Femur (tissue), 1 donor: Measurements from ENCODE around the gene ZNF584.
"Not testable (repeated sequence)": the region's sequence is repeated elsewhere in the genome, so short reads cannot be mapped to it uniquely, and the experiment has no call there.

Experiments
- DNase-seq: peaks from one replicate; pipeline ENCODE4 v3.0.0-alpha.2; 2017

The ZNF584 gene

DNA sequence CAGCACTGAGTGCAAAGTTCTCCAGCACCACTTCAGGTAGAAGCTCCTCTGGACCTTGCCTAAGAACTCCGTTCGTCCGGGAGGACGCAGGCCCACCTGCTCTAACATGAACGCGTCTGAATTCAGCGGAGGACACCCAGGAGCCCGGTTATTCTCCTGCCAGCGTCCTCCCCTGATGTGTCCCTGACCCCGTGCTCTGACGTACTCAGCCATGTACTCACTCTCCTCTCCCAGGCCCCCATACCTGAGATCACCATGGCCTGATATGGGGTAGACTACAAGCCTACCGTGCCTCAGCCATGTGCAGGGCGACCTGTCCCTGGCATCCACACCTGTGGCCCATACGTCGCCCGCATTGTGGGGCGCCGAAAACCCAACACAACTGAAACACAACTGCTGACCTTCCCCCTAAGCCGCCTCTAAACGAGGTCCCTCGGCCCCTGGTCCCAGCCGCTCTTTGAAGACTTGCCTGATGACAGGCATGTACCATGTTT, 744 bp upstream of the ZNF584 start:
- peak; percentile 29 for DNase-seq

- DNase-seq = peak; percentile 49
Observed at GRCh38 chr19:58409010-58409790, 751 bp downstream of the ZNF584 start.

DNA sequence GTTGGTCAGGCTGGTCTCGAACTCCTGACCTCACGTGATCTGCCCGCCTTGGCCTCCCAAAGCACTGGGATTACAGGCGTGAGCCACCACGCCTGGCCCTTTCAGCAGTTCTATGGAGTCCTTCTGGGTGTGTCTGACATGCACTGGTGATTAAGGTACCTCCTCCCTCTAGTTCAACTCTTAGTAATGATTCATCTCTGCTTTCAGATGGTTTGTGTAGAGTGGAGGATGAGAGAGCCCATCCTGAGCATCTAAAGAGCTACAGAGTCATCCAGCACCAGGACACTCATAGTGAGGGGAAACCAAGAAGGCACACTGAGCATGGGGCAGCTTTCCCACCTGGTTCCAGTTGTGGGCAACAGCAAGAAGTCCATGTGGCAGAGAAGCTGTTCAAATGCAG, 8.2 kb downstream of the ZNF584 start:
- no peak for DNase-seq

- no peak for DNase-seq
Observed at GRCh38 chr19:58417071-58417470, 8.6 kb downstream of the ZNF584 start.

GRCh38 chr19:58428617-58429016, 20.2 kb downstream of the ZNF584 start:
- DNase-seq = no peak

DNA sequence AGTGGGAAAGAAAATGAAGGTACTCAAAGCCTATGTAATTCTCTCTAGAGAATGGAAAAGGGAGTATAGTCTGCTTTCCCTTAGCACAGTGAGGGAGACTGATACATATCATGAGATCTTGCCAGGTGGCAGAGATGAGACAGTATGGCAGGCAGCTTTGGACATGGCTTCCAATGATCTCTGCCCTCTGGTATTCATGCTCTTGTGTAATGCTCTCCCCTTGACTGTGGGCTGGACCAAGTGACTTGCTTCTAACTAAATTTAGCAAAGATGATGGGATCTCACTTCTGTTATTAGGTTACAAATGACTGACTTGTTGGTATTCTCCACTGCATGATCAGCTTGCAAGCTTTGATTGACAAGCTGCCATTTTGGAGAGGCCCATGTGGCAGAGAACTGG, 21.3 kb downstream of the ZNF584 start:
- DNase-seq = no peak

GRCh38 chr19:58434217-58434616, 25.8 kb downstream of the ZNF584 start:
- DNase-seq = no peak

- peak; percentile 99 for DNase-seq
Observed at GRCh38 chr19:58439576-58440554, 31.4 kb downstream of the ZNF584 start, which contains the start of gene ZNF132. ZNF132 (minus strand) TSS chr19:58440153; CDS start chr19:58439821, 332 bp downstream.

DNA sequence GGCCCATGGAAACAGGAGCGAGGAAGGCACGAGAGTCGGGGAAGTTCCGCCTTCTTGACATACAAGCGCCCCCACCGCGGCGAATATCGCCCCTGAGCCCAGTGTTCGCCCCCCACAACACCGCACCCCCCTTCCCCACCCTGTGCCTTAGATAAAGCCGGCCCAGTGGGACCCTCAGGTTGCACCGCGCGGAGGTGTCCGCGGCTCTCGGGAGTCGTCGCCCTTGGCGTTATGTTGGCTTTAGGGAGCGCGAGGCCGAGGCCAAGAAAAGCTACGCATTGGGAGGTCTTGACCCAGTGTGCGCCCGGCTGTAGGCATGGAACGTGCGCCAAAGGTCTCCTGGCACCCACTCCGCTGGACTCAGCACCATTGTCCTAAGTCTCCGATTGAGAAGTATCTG, 32.1 kb downstream of the ZNF584 start:
- DNase-seq = peak; percentile 34

DNA sequence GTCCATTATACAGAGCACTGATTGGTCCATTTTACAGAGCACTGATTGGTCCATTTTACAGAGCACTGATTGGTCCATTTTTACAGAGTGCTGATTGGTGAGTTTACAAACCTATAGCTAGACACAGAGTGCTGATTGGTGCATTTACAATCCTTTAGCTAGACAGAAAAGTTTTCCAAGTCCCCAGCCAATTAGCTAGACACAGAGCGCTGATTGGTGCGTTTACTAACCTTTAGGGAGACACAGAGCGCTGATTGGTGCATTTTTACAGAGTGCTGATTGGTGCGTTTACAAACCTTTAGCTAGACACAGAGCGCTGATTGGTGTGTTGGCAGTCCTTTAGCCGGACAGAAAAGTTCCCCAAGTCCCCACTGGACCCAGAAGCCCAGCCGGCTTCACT, 34.5 kb downstream of the ZNF584 start:
- not testable (repeated sequence) for DNase-seq

DNA sequence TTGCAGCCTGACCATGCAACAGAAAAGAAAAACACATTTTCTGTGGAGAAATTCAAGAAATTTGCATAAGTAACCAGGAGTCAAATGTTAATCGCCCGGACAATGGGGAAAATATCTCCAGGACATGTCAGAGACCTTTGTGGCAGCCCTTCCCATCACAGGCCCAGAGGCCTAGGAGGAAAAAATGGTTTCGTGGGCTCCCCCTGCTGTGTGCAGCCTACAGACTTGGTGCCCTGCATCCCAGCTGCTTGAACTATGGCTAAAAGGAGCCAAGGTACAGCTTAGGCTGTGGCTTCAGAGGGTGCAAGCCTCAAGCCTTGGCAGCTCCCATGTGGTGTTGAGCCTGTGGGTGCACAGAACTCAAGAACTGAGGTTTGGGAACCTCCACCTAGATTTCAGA, 40.4 kb downstream of the ZNF584 start:
- not testable (repeated sequence) for DNase-seq

DNA sequence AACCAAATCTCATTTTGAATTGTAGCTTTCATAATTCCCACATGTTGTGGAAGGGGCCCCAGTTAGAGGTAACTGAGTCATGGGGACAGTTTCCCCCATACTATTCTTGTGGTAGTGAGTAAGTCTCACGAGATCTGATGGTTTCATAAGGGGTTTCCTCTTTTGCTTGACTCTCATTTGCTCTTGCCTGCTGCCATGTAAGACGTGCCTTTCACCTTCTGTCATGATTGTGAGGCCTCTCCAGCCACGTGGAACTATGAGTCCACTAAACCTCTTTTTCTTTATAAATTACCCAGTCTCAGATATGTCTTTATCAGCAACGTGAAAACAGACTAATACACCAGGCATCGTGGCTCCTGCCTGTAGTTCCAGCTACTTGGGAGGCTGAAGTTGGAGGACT, 41.5 kb downstream of the ZNF584 start:
- not testable (repeated sequence) for DNase-seq

DNA sequence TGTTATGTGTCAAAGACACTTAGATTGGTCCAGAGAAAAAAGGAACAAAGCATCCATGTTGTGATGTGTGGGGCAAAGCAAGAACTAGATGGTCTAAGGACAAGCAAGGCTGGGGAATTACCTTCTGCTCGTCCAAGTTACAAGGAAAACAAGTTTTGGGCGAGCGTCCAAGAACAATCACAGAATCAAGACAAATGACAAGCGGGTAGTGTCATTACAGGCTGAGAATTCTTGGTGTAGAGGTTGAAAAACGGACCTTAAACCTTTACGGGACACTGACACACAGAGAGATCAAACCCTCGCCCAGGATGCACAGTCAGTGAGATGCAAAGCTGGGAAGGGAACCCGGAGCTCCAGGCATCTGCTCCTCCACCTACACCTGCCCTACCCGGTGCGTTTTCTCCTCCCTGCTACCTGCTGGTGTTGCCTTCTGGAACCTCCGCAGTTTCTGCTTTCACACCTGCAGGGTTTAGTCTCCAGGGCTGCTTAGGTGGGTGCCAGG, 42.5 kb downstream of the ZNF584 start:
- no peak for DNase-seq

GRCh38 chr19:58451358-58452101, 43.1 kb downstream of the ZNF584 start, which contains the start of gene ZNF324B:
ZNF324B (plus strand) TSS chr19:58451622; CDS start chr19:58453702, 2,080 bp downstream.
- peak; percentile 98 for DNase-seq

GRCh38 chr19:58453743-58454142, 45.3 kb downstream of the ZNF584 start:
- DNase-seq = no peak

GRCh38 chr19:58455306-58455705, 46.9 kb downstream of the ZNF584 start:
- DNase-seq = no peak

DNA sequence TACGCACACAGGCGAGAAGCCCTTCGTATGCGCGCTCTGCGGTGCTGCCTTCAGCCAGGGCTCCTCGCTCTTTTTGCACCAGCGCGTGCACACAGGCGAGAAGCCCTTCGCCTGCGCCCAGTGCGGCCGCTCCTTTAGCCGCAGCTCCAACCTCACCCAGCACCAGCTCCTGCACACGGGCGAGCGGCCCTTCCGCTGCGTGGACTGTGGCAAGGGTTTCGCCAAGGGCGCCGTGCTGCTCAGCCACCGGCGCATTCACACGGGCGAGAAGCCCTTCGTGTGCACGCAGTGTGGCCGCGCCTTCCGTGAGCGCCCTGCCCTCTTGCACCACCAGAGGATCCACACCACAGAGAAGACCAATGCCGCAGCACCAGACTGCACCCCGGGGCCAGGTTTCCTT, 47.7 kb downstream of the ZNF584 start:
- no peak for DNase-seq

DNA sequence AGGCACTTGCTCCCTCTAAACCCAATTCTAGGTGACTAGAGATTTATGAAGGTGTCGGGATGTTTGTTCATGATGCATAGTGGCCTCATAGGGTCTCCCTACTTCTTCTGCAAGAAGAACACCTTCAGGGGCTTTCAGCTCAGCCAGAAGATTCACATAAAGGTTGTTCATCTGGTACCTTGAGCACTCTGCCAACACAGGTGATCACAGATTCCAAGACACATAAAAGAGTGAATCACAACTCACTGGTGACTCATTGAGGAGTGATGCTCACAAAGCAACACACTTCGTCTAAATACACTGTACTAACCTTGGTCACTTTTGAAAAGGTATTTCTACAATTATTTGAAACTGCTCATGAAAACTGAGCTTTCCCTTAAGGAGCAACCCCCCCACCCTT, 51.6 kb downstream of the ZNF584 start:
- DNase-seq = no peak

DNA sequence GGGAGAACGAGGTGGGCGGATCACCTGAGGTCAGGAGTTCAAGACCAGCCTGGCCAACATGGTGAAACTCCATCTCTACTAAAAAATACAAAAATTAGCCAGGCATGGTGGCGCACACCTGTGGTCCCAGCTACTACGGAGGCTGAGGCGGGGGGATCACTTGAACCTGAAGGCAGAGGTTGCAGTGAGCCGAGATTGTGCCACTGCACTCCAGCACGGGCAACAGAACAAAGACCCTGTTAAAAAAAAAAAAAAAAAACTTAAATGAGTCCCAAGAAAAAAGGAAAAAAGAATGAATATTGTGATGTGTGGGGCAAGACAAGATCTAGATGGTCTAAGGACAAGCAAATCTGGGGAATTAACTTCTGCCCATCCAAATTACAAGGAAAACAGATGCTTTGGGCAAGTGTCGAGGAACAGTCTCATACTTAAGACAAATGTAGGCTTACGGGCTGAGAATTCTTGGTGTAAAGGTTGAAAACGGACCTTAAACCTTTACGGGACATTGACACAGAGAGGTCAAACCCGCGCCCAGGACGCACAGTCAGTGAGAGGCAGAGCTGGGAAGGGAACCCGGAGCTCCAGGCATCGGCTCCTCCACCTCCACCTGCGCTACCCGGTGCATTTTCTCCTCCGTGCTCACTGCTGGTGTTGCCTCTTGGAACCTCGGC, 57.8 kb downstream of the ZNF584 start:
- no peak for DNase-seq

- peak; percentile 98 for DNase-seq
Observed at GRCh38 chr19:58466760-58467589, 58.5 kb downstream of the ZNF584 start, which contains the start of gene ZNF324. ZNF324 (plus strand) TSS chr19:58467080; CDS start chr19:58469186, 2,106 bp downstream.
